Endodermal cell (in vitro differentiated cells): ENCODE results near the gene ERICH6. TPM values are rescaled to one million over a fixed set of nuclear protein-coding genes. Genes with fewer than 3 reads are reported as not detected.

Source experiments
- DNase-seq: peaks from one replicate; pipeline ENCODE4 v3.0.0-alpha.2; 2017
- H3K27ac ChIP-seq: 2 replicates; pipeline ENCODE4 v1.5.1; 2013; ENCODE audit warnings: mild to moderate bottlenecking, low read depth, low read length, moderate library complexity
- H3K27me3 ChIP-seq: 2 replicates; pipeline ENCODE4 v1.6.1; 2013; ENCODE audit warnings: mild to moderate bottlenecking, low read length, moderate library complexity; ENCODE audit not compliant: insufficient read depth, control insufficient read depth, poor library complexity, severe bottlenecking
- H3K36me3 ChIP-seq: 2 replicates; pipeline ENCODE4 v1.7.0; 2013; ENCODE audit warnings: mild to moderate bottlenecking, low read length, moderate library complexity; ENCODE audit not compliant: control insufficient read depth, insufficient read depth
- H3K4me1 ChIP-seq: one replicate; pipeline ENCODE4 v1.7.0; 2013; ENCODE audit warnings: low read length; ENCODE audit not compliant: control insufficient read depth, insufficient read depth
- H3K4me3 ChIP-seq: 2 replicates; pipeline ENCODE4 v1.5.1; 2013; ENCODE audit warnings: mild to moderate bottlenecking, low read length, moderate library complexity
- H3K9ac ChIP-seq: 2 replicates; pipeline ENCODE4 v1.6.1; 2013; ENCODE audit warnings: mild to moderate bottlenecking, low read length, moderate library complexity; ENCODE audit not compliant: poor library complexity, severe bottlenecking; ENCODE audit errors: extremely low read depth
- H3K9me3 ChIP-seq: 2 replicates; pipeline ENCODE4 v1.6.1; 2013; ENCODE audit warnings: mild to moderate bottlenecking, low read length, moderate library complexity; ENCODE audit not compliant: control insufficient read depth
- H3K27ac Mint-ChIP-seq: 2 replicates; pipeline ENCODE4 v1.8.0; 2020; ENCODE audit warnings: mixed read lengths
- H3K27me3 Mint-ChIP-seq: 2 replicates; pipeline ENCODE4 v1.8.0; 2021; ENCODE audit warnings: mild to moderate bottlenecking, mixed read lengths; ENCODE audit not compliant: insufficient read depth
- H3K36me3 Mint-ChIP-seq: 2 replicates; pipeline ENCODE4 v1.8.0; 2020; ENCODE audit warnings: low read depth, mixed read lengths
- H3K4me1 Mint-ChIP-seq: 2 replicates; pipeline ENCODE4 v1.8.0; 2020; ENCODE audit warnings: mixed read lengths
- H3K4me3 Mint-ChIP-seq: 2 replicates; pipeline ENCODE4 v1.8.0; 2020; ENCODE audit warnings: mild to moderate bottlenecking, moderate library complexity, mixed read lengths
- H3K9me3 Mint-ChIP-seq: 2 replicates; pipeline ENCODE4 v1.8.0; 2020; ENCODE audit warnings: mild to moderate bottlenecking, mixed read lengths
- CTCF ChIP-seq: fragments of 200-600 bp; sonication (generic); conservative IDR thresholded peaks from 2 replicates; pipeline ENCODE4 v1.5.0; 2021; ENCODE audit warnings: antibody characterized with exemption, mild to moderate bottlenecking
- WGBS, 2 experiments: methylation state at CpG; one replicate each; pipeline versions ENCODE4 v1.1.5 to v1.1.7; 2013; ENCODE audit warnings: missing lambda C conversion rate in 2 of 2, mixed read lengths in 1 of 2; ENCODE audit not compliant: insufficient coverage in 1 of 2, insufficient read length in 1 of 2; 5-methylcytosine and 5-hydroxymethylcytosine counted together
- total RNA-seq, 2 donors: library from RNA; stranded (reverse); fragmentation: NEBNext Ultra II Directional in 1 of 2; extraction: Animal tissue kit (Norgen Biotek cat#: 25700) in 1 of 2; gene quantifications; 2 replicates in 1 of 2; 3 replicates in 1 of 2; pipeline ENCODE4 v1.2.1, GENCODE V29; 2021

Gene ERICH6
- total RNA-seq, 2 donors from 2014 or later, result 0.42 TPM; not detected in 1

GRCh38 chr3:150741497-150742140 is 37.9 kb upstream of the ERICH6 start:
- H3K27ac ChIP-seq, result no peak overlapping the region
- 86 to 93% methylated on average over 2 to 5 of the region's 5 CpGs for WGBS, 2 experiments
- H3K27ac Mint-ChIP-seq, result no peak overlapping the region

GRCh38 chr3:150740733-150741496 is 37.2 kb upstream of the ERICH6 start:
- peaks cover 20% of the 10 kb centered on the region for H3K36me3 Mint-ChIP-seq
- Histone ChIP-seq H3K4me3 (no peak overlapping the region), H3K4me1 (peaks cover 25% of the 10 kb centered on the region), H3K9ac (no peak overlapping the region), H3K9me3 (no peaks in the 10 kb centered on the region), H3K27ac (no peak overlapping the region), H3K27me3 (no peaks in the 10 kb centered on the region), H3K36me3 (peaks cover 7% of the 10 kb centered on the region)
- no peak for TF ChIP-seq CTCF
- H3K9me3 Mint-ChIP-seq, result no peaks in the 10 kb centered on the region
- peaks cover 48% of the 10 kb centered on the region for H3K4me1 Mint-ChIP-seq
- 95% methylated on average over 7 to 12 of the region's 12 CpGs for WGBS, 2 experiments
- peaks cover 3% of the 10 kb centered on the region for H3K27me3 Mint-ChIP-seq
- no peak overlapping the region for H3K27ac Mint-ChIP-seq
- no peak overlapping the region for H3K4me3 Mint-ChIP-seq
- no peak for DNase-seq

More at GRCh38 chr3:150741497-150742140, 37.9 kb upstream of the ERICH6 start:
- Histone ChIP-seq H3K9ac (no peak overlapping the region), H3K4me3 (no peak overlapping the region), H3K9me3 (no peaks in the 10 kb centered on the region), H3K4me1 (peaks cover 20% of the 10 kb centered on the region), H3K36me3 (peaks cover 7% of the 10 kb centered on the region), H3K27me3 (no peaks in the 10 kb centered on the region)
- no peak overlapping the region for H3K4me3 Mint-ChIP-seq
- peaks cover 20% of the 10 kb centered on the region for H3K36me3 Mint-ChIP-seq
- H3K9me3 Mint-ChIP-seq, result no peaks in the 10 kb centered on the region
- peaks cover 41% of the 10 kb centered on the region for H3K4me1 Mint-ChIP-seq
- TF ChIP-seq CTCF, result no peak
- DNase-seq, result no peak
- no peaks in the 10 kb centered on the region for H3K27me3 Mint-ChIP-seq

GRCh38 chr3:150739877-150740645 is 36.3 kb upstream of the ERICH6 start:
- Mint-ChIP-seq H3K4me1 (peaks cover 56% of the 10 kb centered on the region), H3K27me3 (peaks cover 3% of the 10 kb centered on the region), H3K4me3 (no peak overlapping the region), H3K27ac (no peak overlapping the region), H3K36me3 (peaks cover 18% of the 10 kb centered on the region), H3K9me3 (no peaks in the 10 kb centered on the region)
- Histone ChIP-seq H3K27me3 (no peaks in the 10 kb centered on the region), H3K4me3 (no peak overlapping the region), H3K36me3 (peaks cover 7% of the 10 kb centered on the region), H3K27ac (no peak overlapping the region), H3K4me1 (peaks cover 25% of the 10 kb centered on the region), H3K9me3 (no peaks in the 10 kb centered on the region), H3K9ac (no peak overlapping the region)
- TF ChIP-seq CTCF, result no peak
- DNase-seq, result no peak
- WGBS, 2 experiments, result 96 to 100% methylated on average over 6 to 8 of the region's 8 CpGs
